GM19238 (cell line): ENCODE measurements around the gene ORM1.
A peak's percentile ranks its signal among the peaks of the same experiment; 100 is the strongest.

Experiments used
- DNase-seq: peaks from one replicate; pipeline ENCODE4 v3.0.0; 2011; ENCODE audit warnings: low spot score; ENCODE audit not compliant: insufficient read length

ORM1 gene

DNA sequence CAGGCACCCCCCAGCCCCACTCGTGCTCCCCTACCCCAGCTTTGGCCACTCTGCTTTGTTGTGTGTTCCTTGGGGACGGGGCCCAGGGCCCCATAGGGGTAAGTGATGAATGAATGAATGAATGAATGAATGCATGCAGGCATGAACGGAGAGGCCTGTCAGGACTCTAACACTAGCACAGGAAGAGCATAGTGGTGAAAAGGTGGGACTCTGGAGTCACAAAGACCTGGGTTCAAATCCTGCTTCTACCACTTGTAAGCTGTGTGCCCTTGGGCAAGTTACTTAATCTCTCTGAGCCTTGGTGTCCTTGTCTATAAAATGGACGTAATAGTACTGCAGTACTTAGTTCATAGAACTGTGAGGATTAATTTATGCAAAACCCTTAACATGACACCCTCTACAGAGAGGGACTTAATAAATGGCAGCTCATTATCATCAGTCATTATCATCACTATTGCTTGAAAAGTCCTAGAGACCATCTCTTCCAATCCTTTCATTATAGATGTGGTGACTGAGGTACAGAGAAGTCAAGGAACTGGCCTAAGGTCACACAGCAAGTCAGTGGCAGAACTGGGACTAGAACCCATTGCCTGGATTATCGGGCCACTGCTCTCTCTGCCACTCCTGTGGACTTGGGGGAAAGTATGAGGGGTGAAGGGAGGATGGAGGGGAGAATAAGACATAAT is 20.0 kb downstream of the ORM1 start:
- no peak for DNase-seq

- no peak for DNase-seq
These were observed 20.7 kb downstream of the ORM1 start for GRCh38 chr9:114343471-114344187.

DNA sequence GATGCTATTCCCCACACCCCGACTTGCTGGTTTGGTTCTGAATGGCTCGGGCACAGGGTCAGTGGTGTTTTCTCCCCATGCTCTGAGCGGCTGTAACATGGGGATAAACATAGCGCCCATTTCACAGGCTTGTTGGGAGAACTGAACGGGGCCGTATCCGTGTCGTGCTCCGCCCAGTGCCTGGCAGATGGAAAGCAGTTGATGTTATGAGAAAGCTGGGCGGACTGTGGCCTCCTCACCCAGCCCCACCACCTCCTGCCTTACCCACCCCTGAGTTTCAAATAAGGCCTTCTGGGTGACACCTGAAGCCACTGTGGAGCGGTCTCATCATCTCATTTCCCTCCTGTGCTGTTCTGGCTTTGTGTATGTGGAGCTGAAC is 21.3 kb downstream of the ORM1 start:
- DNase-seq, result no peak

GRCh38 chr9:114344692-114345091 is 21.8 kb downstream of the ORM1 start:
- DNase-seq, result no peak

GRCh38 chr9:114345493-114346065 is 22.7 kb downstream of the ORM1 start:
- no peak for DNase-seq

DNA sequence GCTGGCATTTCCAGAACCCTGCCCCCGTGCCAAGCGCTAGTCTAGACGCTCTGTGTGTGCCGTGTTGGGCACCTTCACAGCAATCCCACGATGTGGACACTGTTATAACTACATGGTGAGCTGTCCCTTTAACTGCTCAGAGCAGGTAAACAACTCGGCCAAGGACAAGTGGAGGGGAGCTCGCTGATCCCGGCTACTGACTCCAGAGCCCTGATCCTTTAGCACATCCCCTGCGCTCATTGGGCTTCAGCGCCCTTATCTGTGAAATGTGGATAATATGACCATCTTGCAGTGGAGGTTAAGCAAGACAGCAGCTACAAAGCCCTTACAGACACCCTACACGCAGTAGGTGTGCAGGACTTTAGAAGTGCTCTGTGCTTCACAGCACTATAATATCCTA is 23.2 kb downstream of the ORM1 start:
- no peak for DNase-seq

DNA sequence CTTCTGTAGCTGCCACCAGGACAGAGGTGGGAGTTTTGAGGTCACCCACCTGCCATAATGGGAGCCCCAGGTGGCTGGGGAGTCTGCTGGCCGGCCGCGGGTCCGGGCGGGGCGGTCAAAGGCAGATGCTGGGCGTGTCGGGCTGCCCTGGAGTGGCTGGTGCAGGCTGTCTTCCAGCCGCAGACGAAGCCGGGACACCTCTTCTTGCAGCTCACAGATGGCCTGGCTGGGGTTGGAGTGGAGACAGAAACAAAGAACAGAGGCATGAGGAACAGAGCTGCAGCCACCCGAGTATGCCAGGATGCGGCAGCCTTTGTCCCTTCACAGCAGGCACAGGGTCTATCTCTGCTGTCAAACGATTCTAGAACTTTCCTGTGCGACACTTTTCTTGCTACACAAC is 24.8 kb downstream of the ORM1 start:
- DNase-seq, result no peak

DNA sequence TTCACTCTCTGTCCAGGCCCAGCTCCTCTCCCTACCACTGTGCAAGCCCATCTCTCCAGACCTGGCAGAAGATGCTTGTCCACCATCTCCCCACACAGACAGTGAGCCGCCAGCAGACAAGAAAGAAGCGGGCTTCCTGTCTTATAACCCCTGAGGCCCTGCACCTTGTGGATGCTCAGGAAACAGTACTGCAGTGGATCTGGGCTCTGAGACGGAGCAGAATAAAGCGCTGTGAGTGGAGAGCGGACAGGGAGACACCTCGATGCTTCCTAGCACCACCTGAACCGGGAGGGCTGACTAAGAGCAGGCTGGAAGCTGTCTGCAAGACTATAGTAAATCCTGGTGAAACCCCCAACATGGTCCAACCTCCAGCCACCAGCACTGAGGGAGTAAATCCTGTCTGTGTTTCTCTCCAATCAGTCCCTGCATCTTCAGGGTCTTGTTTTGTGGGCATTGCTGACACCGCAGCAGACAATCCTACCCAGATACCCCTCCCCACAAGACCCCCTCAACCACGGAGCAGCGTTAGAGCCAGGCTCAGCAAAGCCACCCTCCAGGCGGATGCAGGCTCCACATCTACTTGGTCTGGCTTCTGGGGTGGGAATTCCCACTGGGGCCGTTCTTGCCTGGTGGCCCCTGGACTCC is 25.5 kb downstream of the ORM1 start:
- DNase-seq, result no peak

GRCh38 chr9:114348906-114349482 is 26.1 kb downstream of the ORM1 start:
- peak; percentile 71 for DNase-seq

DNA sequence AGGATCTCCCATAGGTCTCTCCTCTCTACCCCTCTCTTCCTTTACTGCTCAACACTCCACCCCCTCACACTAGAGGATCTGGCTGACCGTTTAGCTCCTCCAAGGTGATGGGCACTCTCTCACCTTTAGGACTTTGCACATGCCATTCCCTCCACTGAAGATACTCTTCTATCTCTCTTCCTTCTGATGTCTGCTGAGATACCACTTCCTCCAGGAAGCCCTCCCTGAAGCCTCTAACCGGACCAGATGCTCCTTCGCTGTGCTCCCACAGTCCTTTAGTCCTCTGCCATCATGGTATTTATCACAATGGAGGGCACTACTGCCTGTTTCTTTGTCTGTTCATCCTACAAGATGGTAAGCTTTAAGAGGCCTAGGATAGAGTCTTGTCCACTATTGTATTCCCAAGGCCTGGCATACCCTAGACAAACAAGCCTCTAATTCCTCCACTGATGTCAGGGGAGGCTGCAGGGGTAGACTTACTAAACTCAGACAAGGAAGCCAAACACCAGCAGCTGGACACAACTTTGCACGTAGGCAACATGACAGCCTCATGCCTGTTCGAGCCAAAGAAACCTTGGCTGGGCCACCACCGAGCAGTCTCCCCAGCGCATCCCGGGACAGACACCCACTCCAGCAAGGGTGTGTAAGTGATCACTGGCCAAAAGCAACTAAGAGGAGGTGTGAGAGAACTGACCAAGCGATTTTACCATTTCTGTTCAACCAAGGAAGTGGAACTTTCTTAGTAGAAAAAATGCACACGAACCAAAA is 27.0 kb downstream of the ORM1 start:
- DNase-seq, result no peak

DNA sequence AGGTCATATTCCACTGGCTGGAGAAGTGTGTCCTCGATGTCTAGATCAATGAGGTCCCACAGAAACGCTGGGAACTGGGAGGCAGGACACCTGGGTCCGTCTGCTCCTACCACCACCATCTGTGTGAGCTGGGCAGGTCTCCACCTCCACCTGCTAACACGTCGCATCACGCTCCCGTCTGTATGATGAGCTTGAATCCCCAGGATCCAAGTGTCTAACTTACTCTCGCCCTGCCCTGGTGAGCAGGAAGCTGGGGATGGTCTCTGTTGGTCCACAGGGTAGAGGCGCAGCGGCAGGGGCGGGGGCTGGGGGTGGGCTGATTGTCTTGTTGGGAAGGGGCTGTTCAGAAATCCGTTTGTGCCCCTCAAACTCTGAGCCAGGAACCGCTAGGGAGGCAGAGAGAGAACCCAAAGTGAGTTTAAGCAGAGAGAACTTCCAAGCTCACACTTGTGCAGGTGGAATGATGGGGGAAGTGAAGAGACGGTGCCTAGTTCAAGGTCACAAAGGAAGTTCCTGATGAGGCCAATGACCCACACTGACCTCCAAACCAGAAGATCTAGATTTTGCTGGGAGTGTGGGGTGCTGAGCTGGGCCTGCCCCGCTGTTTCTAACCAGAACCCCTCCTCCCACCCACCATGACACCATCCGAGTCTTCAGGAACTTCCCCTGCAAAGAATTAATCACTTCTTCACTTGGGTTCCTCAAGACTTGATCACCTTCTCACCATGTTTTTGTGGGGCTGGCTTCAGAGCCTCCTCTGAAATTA is 27.9 kb downstream of the ORM1 start:
- DNase-seq, result no peak

- DNase-seq, result no peak
These were observed 29.0 kb downstream of the ORM1 start for GRCh38 chr9:114351932-114352331.

DNA sequence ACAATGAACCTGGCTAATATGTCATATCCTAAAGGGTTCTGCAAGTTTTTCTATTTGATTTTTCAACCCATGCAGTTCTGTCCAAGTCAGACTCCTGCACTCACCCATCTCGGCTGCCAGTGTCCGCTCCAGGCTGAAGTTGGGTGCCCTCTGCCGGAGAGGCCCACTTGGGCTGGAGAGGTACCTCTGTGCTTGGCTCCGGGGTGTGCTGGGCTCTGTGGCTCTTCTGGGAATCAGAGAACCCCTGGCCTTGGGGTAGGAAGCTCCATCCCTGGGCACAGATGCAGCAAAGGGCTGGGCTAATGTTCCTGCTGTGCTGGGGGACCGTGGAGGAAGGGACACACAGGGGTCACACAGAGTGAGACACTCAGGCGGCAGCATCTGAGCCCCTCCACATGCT is 32.9 kb downstream of the ORM1 start:
- no peak for DNase-seq

DNA sequence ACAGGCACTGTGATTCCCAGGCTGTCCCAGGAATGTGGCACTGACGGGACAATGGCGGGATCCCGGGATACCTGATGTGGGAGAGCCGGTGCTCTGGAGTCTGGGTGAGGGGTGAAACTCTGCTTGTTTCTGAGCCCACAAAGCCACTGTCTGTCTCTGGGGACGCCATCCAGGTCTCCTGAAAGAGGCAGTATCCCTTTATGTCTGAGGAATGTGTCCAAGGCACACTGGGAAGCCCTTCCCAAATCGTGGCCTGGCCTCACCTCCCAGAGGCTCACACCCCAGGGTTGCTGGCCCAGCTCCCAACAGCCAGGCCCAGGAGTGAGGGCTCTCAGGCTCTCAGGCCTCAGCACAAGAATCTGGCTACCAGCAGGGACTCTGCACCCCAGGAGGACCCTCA is 33.9 kb downstream of the ORM1 start:
- no peak for DNase-seq

DNA sequence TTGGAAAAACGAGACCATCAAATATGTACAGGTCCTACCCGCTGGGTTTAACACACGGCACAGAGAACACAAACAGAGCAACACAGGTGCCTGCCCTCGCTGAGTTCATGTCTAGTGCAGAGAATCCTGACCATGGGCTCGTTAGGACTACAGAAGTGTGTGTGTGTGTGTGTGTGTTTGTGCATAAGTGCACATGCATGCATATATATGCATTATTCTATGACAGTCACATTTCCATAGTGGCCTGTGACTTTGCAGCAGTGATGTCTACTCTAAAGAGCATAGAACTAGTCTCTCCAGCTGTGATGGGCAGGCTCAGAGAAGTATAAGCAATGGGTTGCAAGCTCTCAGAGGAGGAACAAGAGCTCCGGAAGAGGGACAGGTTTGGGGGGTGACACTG is 34.5 kb downstream of the ORM1 start:
- no peak for DNase-seq

- no peak for DNase-seq
These were observed 35.0 kb downstream of the ORM1 start for GRCh38 chr9:114357911-114358328.

DNA sequence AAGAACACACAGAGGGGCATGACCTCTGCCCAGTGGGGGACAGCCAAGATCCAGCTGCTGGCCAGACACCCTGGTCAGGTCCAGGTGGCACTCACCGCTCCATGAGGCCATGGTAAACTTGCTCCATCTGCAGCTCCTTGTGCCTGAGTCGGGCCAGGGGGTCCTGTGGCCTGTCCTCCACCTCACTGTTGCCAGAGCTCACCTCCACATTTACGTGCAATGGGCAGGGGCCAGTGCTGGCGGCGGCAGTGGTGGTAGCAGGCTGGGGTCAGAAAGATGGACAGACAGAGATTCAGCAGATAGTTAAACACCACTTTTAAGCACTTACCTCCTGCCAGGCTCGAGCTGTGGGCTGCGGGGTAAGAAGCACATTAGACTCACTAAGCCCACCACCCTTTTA is 36.9 kb downstream of the ORM1 start:
- no peak for DNase-seq

DNA sequence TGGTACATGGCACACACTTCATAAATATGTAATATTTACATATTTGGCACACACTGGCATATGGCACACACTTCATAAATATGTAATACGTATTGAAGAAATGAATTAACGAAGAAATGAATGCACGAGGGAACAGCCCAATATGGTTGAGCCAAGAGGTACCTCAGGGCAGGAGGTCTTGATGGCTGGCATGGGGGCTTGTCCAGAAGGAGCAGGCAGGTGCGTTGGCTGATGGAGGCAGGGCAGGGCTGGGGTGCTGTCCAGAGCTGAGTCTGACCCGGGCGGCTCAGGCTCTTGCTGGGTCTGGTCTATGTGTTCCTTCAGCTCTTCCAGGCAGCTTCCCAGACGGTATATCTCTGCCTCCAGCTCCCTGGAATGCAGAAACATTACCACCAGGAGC is 38.6 kb downstream of the ORM1 start:
- DNase-seq, result no peak

- no peak for DNase-seq
These were observed 39.5 kb downstream of the ORM1 start for GRCh38 chr9:114362394-114362793.

- no peak for DNase-seq
These were observed 40.5 kb downstream of the ORM1 start for GRCh38 chr9:114363424-114363823.
